GM10266 (cell line): ENCODE data around the gene RBBP4.
A peak's percentile ranks its signal among the peaks of the same experiment; 100 is the strongest.

Source experiments
- DNase-seq: peaks from one replicate; pipeline ENCODE4 v3.0.0; 2012; ENCODE audit errors: extremely low spot score
- CTCF ChIP-seq: IDR thresholded peaks from 2 replicates; pipeline ENCODE4 v1.5.1; 2012; ENCODE audit warnings: mild to moderate bottlenecking, low read depth; ENCODE audit not compliant: control insufficient read depth, insufficient read depth; ENCODE audit errors: missing control alignments

Gene RBBP4

GRCh38 chr1:32650752-32651460 is at the start of gene RBBP4:
TSS of gene RBBP4 (plus strand) at chr1:32651208. CDS start at chr1:32651307, 99 bp downstream.
- TF ChIP-seq CTCF, result no peak
- DNase-seq, result peak; percentile 95

GRCh38 chr1:32605711-32606424 is 45.1 kb upstream of the RBBP4 start:
- TF ChIP-seq CTCF, result no peak
- DNase-seq, result no peak

GRCh38 chr1:32606565-32607371 is 44.2 kb upstream of the RBBP4 start:
- no peak for DNase-seq
- TF ChIP-seq CTCF, result no peak

- TF ChIP-seq CTCF, result no peak
- no peak for DNase-seq
Observed at GRCh38 chr1:32609180-32609579, 41.8 kb upstream of the RBBP4 start.

GRCh38 chr1:32611859-32612188 is 39.2 kb upstream of the RBBP4 start:
- no peak for TF ChIP-seq CTCF
- DNase-seq, result no peak

GRCh38 chr1:32612189-32612881 is 38.7 kb upstream of the RBBP4 start:
- peak; percentile 85 for DNase-seq
- TF ChIP-seq CTCF, result peak; percentile 53
